ENCODE data around the gene AMZ1. TPM values are rescaled to one million over a fixed set of nuclear protein-coding genes. Genes with fewer than 3 reads are reported as not detected.

The AMZ1 gene
- total RNA-seq, 1 donor: 2.5 TPM

DNA sequence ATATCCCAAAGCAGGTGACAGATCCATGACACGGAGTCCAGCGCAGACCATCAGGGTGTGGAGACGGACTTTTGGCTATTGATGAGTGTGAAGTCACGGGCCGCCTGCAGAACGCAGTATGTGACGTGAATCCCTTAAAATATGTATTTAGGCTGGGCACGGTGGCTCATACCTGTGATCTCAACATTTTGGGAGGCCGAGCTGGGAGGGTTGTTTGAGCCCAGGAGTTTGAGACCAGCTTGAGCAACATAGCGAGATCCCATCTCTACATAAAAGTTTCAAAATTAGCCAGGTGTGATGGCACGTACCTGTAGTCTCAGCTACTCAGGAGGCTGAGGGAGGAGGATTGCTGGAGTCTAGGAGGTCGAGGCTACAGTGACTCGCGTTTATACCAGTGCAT lies 1.9 kb upstream of the AMZ1 start:
- H3K36me3 ChIP-seq (ENCODE audit: insufficient read depth, low read length): no peaks in the 10 kb centered on the region
- no peak for TF ChIP-seq CTCF (IDR thresholded peaks at IDR 0.05; ENCODE audit: extremely low read depth, low read depth, low read length)

GRCh38 chr7:2687338-2687869 lies 598 bp upstream of the AMZ1 start:
- Histone ChIP-seq H4K20me1 (ENCODE audit: insufficient read depth, low read length) (peaks cover 7% of the 10 kb centered on the region), H2AFZ (ENCODE audit: low read length) (no peak overlapping the region), H3K36me3 (ENCODE audit: insufficient read depth, low read length) (no peaks in the 10 kb centered on the region), H3K27ac (ENCODE audit: low read depth, low read length) (peak overlapping the region; percentile 8), H3K4me2 (ENCODE audit: insufficient read depth, low read length) (peak overlapping the region; percentile 70), H3K9me3 (ENCODE audit: low read depth, low read length) (no peaks in the 10 kb centered on the region), H3K4me1 (ENCODE audit: insufficient read depth, low read length) (peaks cover 26% of the 10 kb centered on the region), H3K79me2 (ENCODE audit: insufficient read depth, low read length) (no peaks in the 10 kb centered on the region), H3K4me3 (ENCODE audit: insufficient read depth, low read length) (peak overlapping the region; percentile 66), H3K27me3 (ENCODE audit: insufficient read depth, low read length) (peaks cover 23% of the 10 kb centered on the region)
- peak; percentile 95 for DNase-seq (ENCODE audit: insufficient read length, low spot score, missing footprints)
- no peak for TF ChIP-seq CTCF (IDR thresholded peaks at IDR 0.05; ENCODE audit: extremely low read depth, low read depth, low read length)

More for the DNA sequence above, 1.9 kb upstream of the AMZ1 start:
- Histone ChIP-seq H3K27ac (ENCODE audit: low read depth, low read length) (no peak overlapping the region), H3K4me1 (ENCODE audit: insufficient read depth, low read length) (peaks cover 26% of the 10 kb centered on the region), H3K79me2 (ENCODE audit: insufficient read depth, low read length) (no peaks in the 10 kb centered on the region), H4K20me1 (ENCODE audit: insufficient read depth, low read length) (peaks cover 7% of the 10 kb centered on the region), H3K4me3 (ENCODE audit: insufficient read depth, low read length) (no peak overlapping the region), H3K4me2 (ENCODE audit: insufficient read depth, low read length) (no peak overlapping the region), H3K27me3 (ENCODE audit: insufficient read depth, low read length) (peaks cover 23% of the 10 kb centered on the region), H3K9me3 (ENCODE audit: low read depth, low read length) (no peaks in the 10 kb centered on the region), H2AFZ (ENCODE audit: low read length) (no peak overlapping the region)
- peak; percentile 41 for DNase-seq (ENCODE audit: insufficient read length, low spot score, missing footprints)

DNA sequence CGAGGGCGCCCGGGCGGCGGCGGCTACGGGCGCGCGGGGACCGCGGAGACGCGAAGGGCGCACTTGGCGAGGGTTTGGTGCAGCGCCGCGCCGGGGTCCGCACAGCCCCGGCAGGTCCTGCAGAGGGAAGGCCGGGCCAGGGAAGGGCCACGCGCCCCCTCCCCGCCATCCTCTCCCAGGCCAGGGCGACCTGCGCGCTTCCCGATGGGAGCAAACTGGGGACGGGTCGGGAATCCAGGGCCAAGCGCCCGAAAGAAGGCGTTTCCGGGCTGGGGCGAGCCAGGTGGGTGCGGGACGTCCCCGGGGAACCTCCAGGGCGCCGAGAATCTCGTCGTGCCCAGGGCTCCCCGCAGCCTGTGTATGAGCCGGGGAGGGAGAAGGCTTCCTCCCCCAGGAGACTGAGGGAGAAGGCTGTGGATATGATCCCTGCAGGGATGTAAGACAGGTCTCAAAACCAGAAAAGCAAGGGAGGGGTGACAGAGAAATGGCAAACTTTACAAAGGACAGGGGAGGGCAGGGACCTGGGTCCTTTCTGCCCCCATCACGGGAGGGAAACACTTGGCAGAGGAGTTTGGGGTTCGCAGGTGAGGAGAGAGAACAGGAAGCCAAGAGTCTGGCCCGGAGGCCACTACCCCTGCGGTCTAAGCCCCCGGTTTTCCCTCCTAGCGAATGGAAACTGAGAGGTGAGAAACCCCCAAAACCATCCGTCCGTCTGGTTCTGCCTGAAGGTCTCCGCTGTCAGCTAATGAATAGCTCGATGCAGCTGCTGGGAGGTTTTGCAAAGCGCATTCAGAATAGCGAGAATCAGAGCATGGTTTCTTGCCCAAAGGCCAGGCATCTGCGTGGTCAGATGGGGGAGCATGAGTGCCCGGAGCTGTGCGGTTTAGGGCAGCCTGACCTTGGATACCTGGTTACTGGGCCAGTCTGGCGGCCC lies 674 bp downstream of the AMZ1 start:
- Histone ChIP-seq H3K79me2 (ENCODE audit: insufficient read depth, low read length) (no peaks in the 10 kb centered on the region), H3K27me3 (ENCODE audit: insufficient read depth, low read length) (peaks cover 23% of the 10 kb centered on the region), H3K4me2 (ENCODE audit: insufficient read depth, low read length) (peak overlapping the region; percentile 70), H2AFZ (ENCODE audit: low read length) (peak overlapping the region; percentile 35), H3K4me1 (ENCODE audit: insufficient read depth, low read length) (peaks cover 26% of the 10 kb centered on the region), H3K27ac (ENCODE audit: low read depth, low read length) (peak overlapping the region; percentile 16), H4K20me1 (ENCODE audit: insufficient read depth, low read length) (peaks cover 7% of the 10 kb centered on the region), H3K36me3 (ENCODE audit: insufficient read depth, low read length) (no peaks in the 10 kb centered on the region), H3K4me3 (ENCODE audit: insufficient read depth, low read length) (peak overlapping the region; percentile 66), H3K9me3 (ENCODE audit: low read depth, low read length) (no peaks in the 10 kb centered on the region)
- DNase-seq (ENCODE audit: insufficient read length, low spot score, missing footprints): peak; percentile 92
- TF ChIP-seq CTCF (IDR thresholded peaks at IDR 0.05; ENCODE audit: extremely low read depth, low read depth, low read length): no peak

GRCh38 chr7:2689343-2689847 lies 1.4 kb downstream of the AMZ1 start:
- Histone ChIP-seq H3K4me2 (ENCODE audit: insufficient read depth, low read length) (peak overlapping the region; percentile 70), H3K36me3 (ENCODE audit: insufficient read depth, low read length) (no peaks in the 10 kb centered on the region), H2AFZ (ENCODE audit: low read length) (peak overlapping the region; percentile 35), H3K27me3 (ENCODE audit: insufficient read depth, low read length) (peaks cover 23% of the 10 kb centered on the region), H3K4me3 (ENCODE audit: insufficient read depth, low read length) (peak overlapping the region; percentile 66), H3K9me3 (ENCODE audit: low read depth, low read length) (no peaks in the 10 kb centered on the region), H3K27ac (ENCODE audit: low read depth, low read length) (peak overlapping the region; percentile 16), H4K20me1 (ENCODE audit: insufficient read depth, low read length) (peaks cover 7% of the 10 kb centered on the region), H3K79me2 (ENCODE audit: insufficient read depth, low read length) (no peaks in the 10 kb centered on the region), H3K4me1 (ENCODE audit: insufficient read depth, low read length) (peaks cover 26% of the 10 kb centered on the region)
- DNase-seq (ENCODE audit: insufficient read length, low spot score, missing footprints): peak; percentile 85
- no peak for TF ChIP-seq CTCF (IDR thresholded peaks at IDR 0.05; ENCODE audit: extremely low read depth, low read depth, low read length)

Measured in osteoblast (primary cell).